Measurements from ENCODE around the gene FTO.

FTO gene

GRCh38 chr16:53899431-53899830 is 195.5 kb downstream of the FTO start:
- DNase-seq (ENCODE audit: low read depth) = no peak

- DNase-seq (ENCODE audit: low read depth) = no peak
Observed at GRCh38 chr16:53900667-53901066, 196.7 kb downstream of the FTO start.

GRCh38 chr16:53901408-53901807 is 197.5 kb downstream of the FTO start:
- DNase-seq (ENCODE audit: low read depth) = no peak

- no peak for DNase-seq (ENCODE audit: low read depth)
Observed at GRCh38 chr16:53904533-53904932, 200.6 kb downstream of the FTO start.

GRCh38 chr16:53905028-53905427 is 201.1 kb downstream of the FTO start:
- no peak for DNase-seq (ENCODE audit: low read depth)

GRCh38 chr16:53908731-53909130 is 204.8 kb downstream of the FTO start:
- no peak for DNase-seq (ENCODE audit: low read depth)

GRCh38 chr16:53910990-53911389 is 207.0 kb downstream of the FTO start:
- no peak for DNase-seq (ENCODE audit: low read depth)

GRCh38 chr16:53911513-53911912 is 207.6 kb downstream of the FTO start:
- DNase-seq (ENCODE audit: low read depth) = no peak

GRCh38 chr16:53912155-53912554 is 208.2 kb downstream of the FTO start:
- no peak for DNase-seq (ENCODE audit: low read depth)

- no peak for DNase-seq (ENCODE audit: low read depth)
Observed at GRCh38 chr16:53913099-53913870, 209.3 kb downstream of the FTO start.

GRCh38 chr16:53913920-53914319 is 210.0 kb downstream of the FTO start:
- DNase-seq (ENCODE audit: low read depth) = no peak

- DNase-seq (ENCODE audit: low read depth) = no peak
Observed at GRCh38 chr16:53914736-53915135, 210.8 kb downstream of the FTO start.

- DNase-seq (ENCODE audit: low read depth) = no peak
Observed at GRCh38 chr16:53915452-53916160, 211.7 kb downstream of the FTO start.

- no peak for DNase-seq (ENCODE audit: low read depth)
Observed at GRCh38 chr16:53920988-53921387, 217.0 kb downstream of the FTO start.

GRCh38 chr16:53922067-53922806 is 218.3 kb downstream of the FTO start:
- no peak for DNase-seq (ENCODE audit: low read depth)

GRCh38 chr16:53922807-53923571 is 219.0 kb downstream of the FTO start:
- no peak for DNase-seq (ENCODE audit: low read depth)

- no peak for DNase-seq (ENCODE audit: low read depth)
Observed at GRCh38 chr16:53924331-53925106, 220.6 kb downstream of the FTO start.

GRCh38 chr16:53925107-53925410 is 221.1 kb downstream of the FTO start:
- DNase-seq (ENCODE audit: low read depth) = no peak

GRCh38 chr16:53925526-53925925 is 221.6 kb downstream of the FTO start:
- DNase-seq (ENCODE audit: low read depth) = no peak

- DNase-seq (ENCODE audit: low read depth) = no peak
Observed at GRCh38 chr16:53926209-53926608, 222.3 kb downstream of the FTO start.

GRCh38 chr16:53932975-53933374 is 229.0 kb downstream of the FTO start:
- DNase-seq (ENCODE audit: low read depth) = no peak

- DNase-seq (ENCODE audit: low read depth) = no peak
Observed at GRCh38 chr16:53933407-53933806, 229.5 kb downstream of the FTO start.

Measured in stimulated activated CD8-positive, alpha-beta memory T cell treated with anti-CD3 and anti-CD28 coated beads, Interleukin-12 subunit alpha, Interleukin-12 subunit beta, amount 100 ng/mL, for 4 hours (primary cell).